SK-N-SH (cell line): ENCODE data around the gene KSR2. TPM values are rescaled to one million over a fixed set of nuclear protein-coding genes. Genes with fewer than 3 reads are reported as not detected.

Experiments used
- CTCF ChIA-PET: fragments of 300-600, 350-600 bp; formaldehyde crosslinking; extraction: SDS; loops from one replicate; lab custom pipeline; 2021; lab: Yijun Ruan, JAX
- POLR2A ChIA-PET: fragments of 350-600 bp; sonication (Branson Sonifier 250); formaldehyde crosslinking; extraction: SDS; loops from one replicate; lab custom pipeline; 2020; ENCODE audit warnings: antibody characterized with exemption, inconsistent platforms; lab: Yijun Ruan, JAX
- DNase-seq: peaks from one replicate; pipeline ENCODE4 v3.0.0; 2012
- H2AFZ ChIP-seq: fragments of 200-600 bp; sonication (generic); 2 replicates; pipeline ENCODE4 v1.8.1; 2016; ENCODE audit warnings: antibody characterized with exemption, mild to moderate bottlenecking, low read depth
- H3F3A ChIP-seq: fragments of 200-600 bp; sonication (generic); replicated peaks from 2 replicates; pipeline ENCODE3; 2016; ENCODE audit warnings: antibody characterized with exemption, mild to moderate bottlenecking; ENCODE audit not compliant: insufficient read depth
- H3K27ac ChIP-seq, 2 experiments: fragments of 200-500 bp in 1 of 2; fragments of 200-600 bp in 1 of 2; sonication (Bioruptor generic) in 1 of 2; sonication (generic), shearing (Covaris generic) in 1 of 2; 2 replicates each; pipeline versions ENCODE4 v1.5.1 to v1.6.1; 2014 to 2016; ENCODE audit warnings: low read depth in 2 of 2, inconsistent platforms in 1 of 2, low read length in 1 of 2, mild to moderate bottlenecking in 1 of 2, mixed read lengths in 1 of 2
- H3K27me3 ChIP-seq: fragments of 200-600 bp; sonication (generic), shearing (Covaris generic); 2 replicates; pipeline ENCODE4 v1.6.1; 2016; ENCODE audit warnings: mixed run types; ENCODE audit not compliant: insufficient read depth
- H3K36me3 ChIP-seq, 2 experiments: fragments of 200-500 bp in 1 of 2; fragments of 200-600 bp in 1 of 2; sonication (Bioruptor generic) in 1 of 2; sonication (generic) in 1 of 2; replicated peaks in 1 of 2; 2 replicates each; pipeline versions ENCODE3 to v1.5.1; 2014 to 2016; ENCODE audit warnings: low read length in 1 of 2, mild to moderate bottlenecking in 1 of 2; ENCODE audit not compliant: insufficient read depth in 2 of 2, control insufficient read depth in 1 of 2
- H3K4me1 ChIP-seq, 2 experiments: fragments of 200-500 bp in 1 of 2; fragments of 200-600 bp in 1 of 2; sonication (Bioruptor generic) in 1 of 2; sonication (generic), shearing (Covaris generic) in 1 of 2; 2 replicates each; pipeline versions ENCODE4 v1.5.1 to v1.6.1; 2014 to 2016; ENCODE audit warnings: low read depth in 1 of 2, low read length in 1 of 2, mixed run types in 1 of 2; ENCODE audit not compliant: insufficient read depth in 2 of 2, control insufficient read depth in 1 of 2
- H3K4me2 ChIP-seq: fragments of 200-600 bp; sonication (generic), shearing (Covaris generic); 2 replicates; pipeline ENCODE4 v1.6.1; 2017; ENCODE audit warnings: mixed run types
- H3K4me3 ChIP-seq, 2 experiments: fragments of 200-500 bp in 1 of 2; fragments of 200-600 bp in 1 of 2; sonication (Bioruptor generic) in 1 of 2; sonication (generic), shearing (Covaris generic) in 1 of 2; 2 replicates each; pipeline versions ENCODE4 v1.5.1 to v1.8.1; 2014 to 2016; ENCODE audit warnings: low read depth in 2 of 2, inconsistent platforms in 1 of 2, low read length in 1 of 2, mild to moderate bottlenecking in 1 of 2, mixed read lengths in 1 of 2, moderate library complexity in 1 of 2
- H3K79me2 ChIP-seq: fragments of 200-600 bp; sonication (generic); 2 replicates; pipeline ENCODE4 v1.8.1; 2017; ENCODE audit warnings: mild to moderate bottlenecking; ENCODE audit not compliant: insufficient read depth
- H3K9ac ChIP-seq: fragments of 200-600 bp; sonication (generic); 2 replicates; pipeline ENCODE4 v1.6.1; 2017; ENCODE audit warnings: mixed run types
- H3K9me2 ChIP-seq: fragments of 200-600 bp; sonication (generic); 2 replicates; pipeline ENCODE4 v1.6.1; 2017; ENCODE audit warnings: mixed run types
- H3K9me3 ChIP-seq: fragments of 200-600 bp; sonication (generic); 2 replicates; pipeline ENCODE4 v1.6.1; 2017; ENCODE audit warnings: mixed run types, mild to moderate bottlenecking, moderate library complexity
- H4K20me1 ChIP-seq: fragments of 200-600 bp; sonication (generic); 2 replicates; pipeline ENCODE4 v1.6.1; 2017; ENCODE audit warnings: mild to moderate bottlenecking, mixed run types; ENCODE audit not compliant: insufficient read depth
- CHD2 ChIP-seq: fragments of 150-350 bp; IDR thresholded peaks from 2 replicates; pipeline ENCODE4 v1.6.1; 2018; ENCODE audit warnings: low read length; ENCODE audit not compliant: partially characterized antibody
- EZH2phosphoT487 ChIP-seq: fragments of 200-600 bp; sonication (generic); IDR thresholded peaks from 2 replicates; pipeline ENCODE4 v1.6.1; 2017; ENCODE audit warnings: low read depth, mixed run types, mild to moderate bottlenecking, antibody characterized with exemption, moderate library complexity, borderline replicate concordance
- FOXM1 ChIP-seq: IDR thresholded peaks from 2 replicates; pipeline ENCODE4 v1.4.0; 2012; ENCODE audit warnings: low read depth, mild to moderate bottlenecking
- GABPA ChIP-seq: IDR thresholded peaks from 2 replicates; pipeline ENCODE4 v1.4.0; 2012; ENCODE audit warnings: low read depth, mild to moderate bottlenecking
- GATA2 ChIP-seq: sonication (generic); formaldehyde crosslinking; IDR thresholded peaks from 2 replicates; pipeline ENCODE4 v1.5.0; 2020; ENCODE audit warnings: mild to moderate bottlenecking, missing genetic modification reagents
- IRF3 ChIP-seq: fragments of 150-350 bp; IDR thresholded peaks from 2 replicates; pipeline ENCODE4 v1.6.1; 2016; ENCODE audit warnings: mild to moderate bottlenecking, low read depth, low read length
- MAX ChIP-seq: IDR thresholded peaks from 2 replicates; pipeline ENCODE4 v1.4.0; 2012; ENCODE audit warnings: low read depth
- MEF2A ChIP-seq: IDR thresholded peaks from 2 replicates; pipeline ENCODE4 v1.4.0; 2012; ENCODE audit warnings: low read depth, borderline replicate concordance
- MXI1 ChIP-seq: IDR thresholded peaks from 2 replicates; pipeline ENCODE4 v1.6.1; 2012; ENCODE audit warnings: mild to moderate bottlenecking, low read depth, low read length, improper control_type of control experiment
- PBX3 ChIP-seq: IDR thresholded peaks from 2 replicates; pipeline ENCODE4; 2012
- POLR2AphosphoS5 ChIP-seq: IDR thresholded peaks from 2 replicates; pipeline ENCODE4 v1.6.1; 2012; ENCODE audit warnings: low read depth, low read length
- RAD21 ChIP-seq: IDR thresholded peaks from 2 replicates; pipeline ENCODE4 v1.6.1; 2012; ENCODE audit warnings: mild to moderate bottlenecking, low read length
- RCOR1 ChIP-seq: fragments of 150-350 bp; IDR thresholded peaks from 2 replicates; pipeline ENCODE4 v1.6.1; 2017; ENCODE audit warnings: antibody characterized with exemption, low read length
- RFX5 ChIP-seq: IDR thresholded peaks from 2 replicates; pipeline ENCODE4 v1.6.1; 2012; ENCODE audit warnings: mild to moderate bottlenecking, improper control_type of control experiment, low read length
- SIN3A ChIP-seq: IDR thresholded peaks from 2 replicates; pipeline ENCODE4 v1.6.1; 2012; ENCODE audit warnings: low read depth, mild to moderate bottlenecking, low read length, moderate library complexity, borderline replicate concordance
- SMC3 ChIP-seq: IDR thresholded peaks from 2 replicates; pipeline ENCODE4 v1.6.1; 2012; ENCODE audit warnings: low read depth, low read length, improper control_type of control experiment
- TCF12 ChIP-seq: IDR thresholded peaks from 2 replicates; pipeline ENCODE4 v1.4.0; 2012
- YY1 ChIP-seq: IDR thresholded peaks from 2 replicates; pipeline ENCODE4 v1.4.0; 2012; ENCODE audit warnings: low read depth, mild to moderate bottlenecking
- WGBS: methylation state at CpG from one replicate; pipeline ENCODE4 v1.1.6; 2017; ENCODE audit warnings: low lambda C conversion rate; 5-methylcytosine and 5-hydroxymethylcytosine counted together
- polyA plus RNA-seq, 3 experiments: library from polyadenylated mRNA; depleted of rRNA; stranded (reverse); fragments of >200 nt; gene quantifications; 2 replicates each; pipeline ENCODE4 v1.2.3, GENCODE V29; 2012
- TF ChIP-seq, protein P1 (sequence below): fragments of 200-600 bp; sonication (generic); IDR thresholded peaks from 2 replicates; pipeline ENCODE4 v1.6.1; 2017; ENCODE audit warnings: antibody characterized with exemption, mild to moderate bottlenecking, moderate library complexity
- TF ChIP-seq, protein P2 (sequence below): IDR thresholded peaks from 2 replicates; pipeline ENCODE4 v1.4.0; 2012; ENCODE audit warnings: low read depth, borderline replicate concordance

KSR2 gene
- polyA plus RNA-seq, 1 of the 3 experiments (the other 2 are of a cell fraction): 0.12 TPM

GRCh38 chr12:117421068-117421752, 547.6 kb downstream of the KSR2 start (continued):
- TF ChIP-seq, protein P1, sequence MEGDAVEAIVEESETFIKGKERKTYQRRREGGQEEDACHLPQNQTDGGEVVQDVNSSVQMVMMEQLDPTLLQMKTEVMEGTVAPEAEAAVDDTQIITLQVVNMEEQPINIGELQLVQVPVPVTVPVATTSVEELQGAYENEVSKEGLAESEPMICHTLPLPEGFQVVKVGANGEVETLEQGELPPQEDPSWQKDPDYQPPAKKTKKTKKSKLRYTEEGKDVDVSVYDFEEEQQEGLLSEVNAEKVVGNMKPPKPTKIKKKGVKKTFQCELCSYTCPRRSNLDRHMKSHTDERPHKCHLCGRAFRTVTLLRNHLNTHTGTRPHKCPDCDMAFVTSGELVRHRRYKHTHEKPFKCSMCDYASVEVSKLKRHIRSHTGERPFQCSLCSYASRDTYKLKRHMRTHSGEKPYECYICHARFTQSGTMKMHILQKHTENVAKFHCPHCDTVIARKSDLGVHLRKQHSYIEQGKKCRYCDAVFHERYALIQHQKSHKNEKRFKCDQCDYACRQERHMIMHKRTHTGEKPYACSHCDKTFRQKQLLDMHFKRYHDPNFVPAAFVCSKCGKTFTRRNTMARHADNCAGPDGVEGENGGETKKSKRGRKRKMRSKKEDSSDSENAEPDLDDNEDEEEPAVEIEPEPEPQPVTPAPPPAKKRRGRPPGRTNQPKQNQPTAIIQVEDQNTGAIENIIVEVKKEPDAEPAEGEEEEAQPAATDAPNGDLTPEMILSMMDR: no peak
- TF ChIP-seq SMC3 (no peak), GATA2 (no peak), MEF2A (no peak), EZH2phosphoT487 (no peak), RFX5 (no peak), PBX3 (no peak), RAD21 (no peak), RCOR1 (no peak)
- TF ChIP-seq, protein P2, sequence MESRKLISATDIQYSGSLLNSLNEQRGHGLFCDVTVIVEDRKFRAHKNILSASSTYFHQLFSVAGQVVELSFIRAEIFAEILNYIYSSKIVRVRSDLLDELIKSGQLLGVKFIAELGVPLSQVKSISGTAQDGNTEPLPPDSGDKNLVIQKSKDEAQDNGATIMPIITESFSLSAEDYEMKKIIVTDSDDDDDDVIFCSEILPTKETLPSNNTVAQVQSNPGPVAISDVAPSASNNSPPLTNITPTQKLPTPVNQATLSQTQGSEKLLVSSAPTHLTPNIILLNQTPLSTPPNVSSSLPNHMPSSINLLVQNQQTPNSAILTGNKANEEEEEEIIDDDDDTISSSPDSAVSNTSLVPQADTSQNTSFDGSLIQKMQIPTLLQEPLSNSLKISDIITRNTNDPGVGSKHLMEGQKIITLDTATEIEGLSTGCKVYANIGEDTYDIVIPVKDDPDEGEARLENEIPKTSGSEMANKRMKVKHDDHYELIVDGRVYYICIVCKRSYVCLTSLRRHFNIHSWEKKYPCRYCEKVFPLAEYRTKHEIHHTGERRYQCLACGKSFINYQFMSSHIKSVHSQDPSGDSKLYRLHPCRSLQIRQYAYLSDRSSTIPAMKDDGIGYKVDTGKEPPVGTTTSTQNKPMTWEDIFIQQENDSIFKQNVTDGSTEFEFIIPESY: no peak

- Histone ChIP-seq H3K79me2 (no peaks in the 10 kb centered on the region), H3K4me1 (peaks cover 0 to 19% of the 10 kb centered on the region in 2 experiments; a peak in 1 of 4 replicates), H3K27me3 (no peaks in the 10 kb centered on the region), H4K20me1 (no peaks in the 10 kb centered on the region), H3F3A (no peaks in the 10 kb centered on the region), H3K9me2 (no peaks in the 10 kb centered on the region), H3K9me3 (no peaks in the 10 kb centered on the region), H3K9ac (no peak overlapping the region), H3K36me3 (no peaks in the 10 kb centered on the region), H2AFZ (no peak overlapping the region), H3K4me2 (no peak overlapping the region), H3K27ac (no peak overlapping the region; a peak in 1 of 4 replicates), H3K4me3 (no peak overlapping the region)
- 0% methylated on average over 1 of the region's 1 CpG for WGBS
- ChIA-PET CTCF (interaction anchor here (0.9 to 1.8 kb wide), 4 partner anchors 9 to 433 kb away, joined by 4 to 5 read pairs (median 4); no protein-coding TSS in a partner anchor), POLR2A (no interaction called here)
- DNase-seq: no peak
- TF ChIP-seq YY1 (no peak), CHD2 (no peak), IRF3 (no peak), SIN3A (no peak), MAX (no peak), EZH2phosphoT487 (no peak), FOXM1 (no peak), TCF12 (no peak), GABPA (no peak), RCOR1 (no peak), POLR2AphosphoS5 (no peak), GATA2 (no peak), MXI1 (no peak)
- TF ChIP-seq, protein P1: no peak
- TF ChIP-seq, protein P2: no peak
Observed at GRCh38 chr12:117417004-117417403, 551.8 kb downstream of the KSR2 start.
